K562 (cell line): ENCODE results near the gene C11orf91. TPM values are rescaled to one million over a fixed set of nuclear protein-coding genes. Genes with fewer than 3 reads are reported as not detected.

Source experiments
- ATAC-seq: fragments of 200-7000 bp; cut with Tn5 transposase; 3 replicates; pipeline ENCODE4 v1.9.1; 2020; ENCODE audit warnings: moderate library complexity
- BruUV-seq: library from RNA; stranded (reverse); fragments of 400-500 nt; replicated peaks from 2 replicates; lab custom pipeline; 2021; lab: Mats Ljungman, UMichigan
- CTCF ChIA-PET: fragments of 300-600 bp; formaldehyde crosslinking; extraction: SDS; loops from one replicate; lab custom pipeline; 2021; ENCODE audit warnings: low intra/inter-chr PET ratio; lab: Yijun Ruan, JAX
- POLR2A ChIA-PET: fragments of 300-600, 350-650 bp; sonication (Branson Sonifier 250); formaldehyde crosslinking; extraction: SDS; loops from one replicate; lab custom pipeline; 2021; ENCODE audit warnings: antibody characterized with exemption, inconsistent platforms; lab: Yijun Ruan, JAX
- DNase-seq, 4 experiments: peaks; one replicate each; pipeline versions ENCODE4 v3.0.0 to v3.0.0-alpha.2; 2011 to 2018; ENCODE audit warnings: low spot score in 3 of 4, mixed read lengths in 3 of 4; ENCODE audit errors: extremely low read depth in 1 of 4
- FAIRE-seq: peaks from 2 replicates; lab custom pipeline; 2011; peaks lifted over from hg19 to GRCh38; lab: Jason Lieb, UNC
- H2AFZ ChIP-seq: 2 replicates; pipeline ENCODE4 v1.6.0; 2011; ENCODE audit warnings: low read depth, low read length, control low read depth, inconsistent platforms
- H3K27ac ChIP-seq: fragments of 200-600 bp; 3 replicates; pipeline ENCODE4 v1.8.0; 2011; ENCODE audit warnings: low read depth, mild to moderate bottlenecking, control low read depth, inconsistent platforms, low read length, moderate library complexity, mixed read lengths; ENCODE audit errors: extremely low read depth
- H3K27me3 ChIP-seq, 2 experiments: fragments of 300-600 bp in 1 of 2; 2 replicates in 1 of 2; 3 replicates in 1 of 2; pipeline versions ENCODE4 v1.6.0 to v1.8.0; 2011; ENCODE audit warnings: inconsistent platforms in 2 of 2, low read length in 2 of 2, mild to moderate bottlenecking in 1 of 2, mixed read lengths in 1 of 2, moderate library complexity in 1 of 2; ENCODE audit not compliant: control insufficient read depth in 2 of 2, insufficient read depth in 2 of 2
- H3K36me3 ChIP-seq: fragments of 300-600 bp; 3 replicates; pipeline ENCODE4 v1.8.0; 2011; ENCODE audit warnings: mild to moderate bottlenecking, low read length, inconsistent platforms; ENCODE audit not compliant: control insufficient read depth, insufficient read depth
- H3K4me1 ChIP-seq, 2 experiments: fragments of 200-600 bp in 1 of 2; replicated peaks in 1 of 2; 2 replicates in 1 of 2; 3 replicates in 1 of 2; pipeline versions ENCODE4 v1.5.1 to v1.8.0; 2011; ENCODE audit warnings: inconsistent platforms in 2 of 2, low read length in 2 of 2, mild to moderate bottlenecking in 1 of 2, mixed read lengths in 1 of 2, moderate library complexity in 1 of 2; ENCODE audit not compliant: control insufficient read depth in 2 of 2, insufficient read depth in 2 of 2
- H3K4me2 ChIP-seq: 2 replicates; pipeline ENCODE4 v1.6.1; 2011; ENCODE audit warnings: low read length, control low read depth, inconsistent platforms, mixed read lengths; ENCODE audit not compliant: insufficient read depth
- H3K4me3 ChIP-seq: fragments of 200-600 bp; sonication (generic), shearing (Covaris generic); 2 replicates; pipeline ENCODE4 v1.5.1; 2016; ENCODE audit warnings: control low read depth, inconsistent platforms
- H3K79me2 ChIP-seq: fragments of 200-600 bp; 3 replicates; pipeline ENCODE4 v1.8.0; 2011; ENCODE audit warnings: low read length, inconsistent platforms; ENCODE audit not compliant: control insufficient read depth, insufficient read depth
- H3K9ac ChIP-seq, 2 experiments: 2 replicates each; pipeline versions ENCODE4 v1.6.0 to v1.6.1; 2011; ENCODE audit warnings: low read depth in 2 of 2, low read length in 2 of 2, control low read depth in 1 of 2, inconsistent platforms in 1 of 2, mild to moderate bottlenecking in 1 of 2, mixed read lengths in 1 of 2; ENCODE audit not compliant: insufficient read depth in 1 of 2
- H3K9me1 ChIP-seq: one replicate; pipeline ENCODE4 v1.6.0; 2011; ENCODE audit warnings: inconsistent platforms, mild to moderate bottlenecking, low read length, moderate library complexity; ENCODE audit not compliant: control insufficient read depth, insufficient read depth
- H3K9me3 ChIP-seq: replicated peaks from 2 replicates; pipeline ENCODE4 v1.5.1; 2011; ENCODE audit warnings: low read depth, low read length, inconsistent platforms; ENCODE audit not compliant: control insufficient read depth, insufficient read depth
- H4K20me1 ChIP-seq: replicated peaks from 2 replicates; pipeline ENCODE4 v1.6.1; 2011; ENCODE audit warnings: low read length, inconsistent platforms, mixed read lengths; ENCODE audit not compliant: control insufficient read depth, insufficient read depth
- ARID2 ChIP-seq: fragments of 450-650 bp; IDR thresholded peaks from 2 replicates; pipeline ENCODE4 v1.6.1; 2017; ENCODE audit warnings: antibody characterized with exemption, mild to moderate bottlenecking
- CTCF ChIP-seq, 3 experiments: IDR thresholded peaks in 2 of 3; conservative IDR thresholded peaks in 1 of 3; 2 replicates each; pipeline ENCODE4 v1.5.1; 2011 to 2012; ENCODE audit warnings: low read length in 3 of 3, mild to moderate bottlenecking in 3 of 3, control low read depth in 2 of 3, improper control_type of control experiment in 1 of 3, inconsistent platforms in 1 of 3, low read depth in 1 of 3, mixed read lengths in 1 of 3, moderate library complexity in 1 of 3; ENCODE audit not compliant: insufficient read depth in 2 of 3
- HNRNPLL ChIP-seq: fragments of 200-400 bp; formaldehyde crosslinking; IDR thresholded peaks from 2 replicates; pipeline ENCODE4 v1.6.1; 2017; ENCODE audit warnings: low read length, low read depth, mild to moderate bottlenecking; ENCODE audit not compliant: poor library complexity, severe bottlenecking
- PCBP1 ChIP-seq: fragments of 200-400 bp; formaldehyde crosslinking; IDR thresholded peaks from 2 replicates; pipeline ENCODE4 v1.6.1; 2018; ENCODE audit warnings: mild to moderate bottlenecking, low read depth, low read length; ENCODE audit not compliant: poor library complexity, severe bottlenecking
- RAD21 ChIP-seq, 2 experiments: fragments of 250-450 bp in 1 of 2; fragments of 450-650 bp in 1 of 2; sonication (Bioruptor Pico) in 1 of 2; formaldehyde crosslinking in 1 of 2; IDR thresholded peaks in 1 of 2; conservative IDR thresholded peaks in 1 of 2; 2 replicates each; pipeline versions ENCODE4 v1.4.0 to v1.8.0; 2020 to 2022; ENCODE audit warnings: mild to moderate bottlenecking in 2 of 2, moderate library complexity in 1 of 2
- REST ChIP-seq, 2 experiments: fragments of 450-650 bp; formaldehyde crosslinking in 1 of 2; IDR thresholded peaks; 2 replicates each; pipeline versions ENCODE4 v1.4.0 to v1.6.1; 2014 to 2020; ENCODE audit warnings: mild to moderate bottlenecking in 2 of 2, borderline replicate concordance in 1 of 2, low read depth in 1 of 2
- SMC3 ChIP-seq: conservative IDR thresholded peaks from 2 replicates; pipeline ENCODE4 v1.6.1; 2011; ENCODE audit warnings: low read depth, low read length, improper control_type of control experiment; ENCODE audit not compliant: insufficient read depth
- WGBS: fragments of 100-300 bp; shearing (Covaris generic); methylation state at CpG from one replicate; pipeline ENCODE4 v1.1.6; 2016; ENCODE audit warnings: low coverage, mixed read lengths; ENCODE audit not compliant: insufficient coverage; ENCODE audit errors: missing lambda C conversion rate; 5-methylcytosine and 5-hydroxymethylcytosine counted together
- in situ Hi-C: fragments of 300-500 bp; cut with MboI; formaldehyde crosslinking; loops from 4 replicates; pipeline ENCODE4 v1.15.0; 2018; ENCODE audit warnings: inconsistent platforms, mixed read lengths
- intact Hi-C: fragments of 100-400 bp; cut with micrococcal nuclease; formaldehyde crosslinking; loops from 2 replicates; pipeline ENCODE4 v1.14.2; 2022
- polyA plus RNA-seq, 8 experiments: library from polyadenylated mRNA; depleted of rRNA in 4 of 8; stranded (reverse) in 5 of 8; unstranded in 3 of 8; fragments of >200 nt; fragmentation: Nextera tagmentation in 2 of 8; fragmentation: Illumina TruSeq in 1 of 8; extraction: Ambion mirVana in 2 of 8; extraction: Trizol in 1 of 8; gene quantifications; 2 replicates each; pipeline versions ENCODE4 v1.2.1 to v1.2.3, GENCODE V29; 2011 to 2014; ENCODE audit warnings: inconsistent platforms in 1 of 8, missing spikeins in 1 of 8
- total RNA-seq, 7 experiments: library from RNA; depleted of rRNA in 6 of 7; stranded (reverse); fragments of >200 nt in 6 of 7; fragmentation: Illumina TruSeq in 2 of 7; extraction: Trizol in 2 of 7; gene quantifications; 2 replicates each; pipeline versions ENCODE4 v1.2.1 to v1.2.3, GENCODE V29; 2011 to 2021; ENCODE audit warnings: low replicate concordance in 1 of 7

C11orf91 gene
- total and polyA plus RNA-seq, 9 of the 15 experiments (the other 6 are each of a cell fraction or from before 2014, with no cell fraction given): not detected

GRCh38 chr11:33687733-33688479 lies 12.7 kb downstream of the C11orf91 start:
- no peak overlapping the region for H3K9ac ChIP-seq
- H3K4me1 ChIP-seq: peaks cover 5 to 10% of the 10 kb centered on the region in 2 experiments; a peak in 4 of 5 replicates
- H3K9me1 ChIP-seq: no peaks in the 10 kb centered on the region
- no peak overlapping the region for H3K4me3 ChIP-seq
- H3K9me3 ChIP-seq: no peaks in the 10 kb centered on the region
- ChIA-PET CTCF (interaction anchor here (0.8 to 1.7 kb wide), 6 partner anchors 324 to 1486 kb away, joined by 3 to 12 read pairs (median 5); no protein-coding TSS in a partner anchor), POLR2A (interaction anchor here (0.6 kb wide), 1 partner anchor 297 kb away, joined by 3 read pairs; no protein-coding TSS in a partner anchor)
- ATAC-seq: peak; percentile 80
- BruUV-seq: no TSS peak
- in situ Hi-C loops: loop anchor here (5.0 kb wide), 2 partner anchors 146 to 326 kb away; no protein-coding TSS in a partner anchor
- H4K20me1 ChIP-seq: no peaks in the 10 kb centered on the region
- peaks cover 3 to 18% of the 10 kb centered on the region in 2 experiments; a peak in 4 of 5 replicates for H3K27me3 ChIP-seq
- H3K27ac ChIP-seq: no peak overlapping the region
- no peaks in the 10 kb centered on the region for H3K36me3 ChIP-seq
- FAIRE-seq: peak; percentile 94
- intact Hi-C loops: loop anchor here (1.0 to 2.0 kb wide), 3 partner anchors 145 to 521 kb away; no protein-coding TSS in a partner anchor
- no peak overlapping the region for H2AFZ ChIP-seq
- 37% methylated on average over 2 of the region's 2 CpGs for WGBS
- H3K79me2 ChIP-seq: no peaks in the 10 kb centered on the region
- peak; percentile 40 to 72 (median 59) for DNase-seq
- no peak overlapping the region for H3K4me2 ChIP-seq
- TF ChIP-seq PCBP1 (no peak), RAD21 (CRISPR knock-in tag; conservative IDR thresholded peaks at IDR 0.05 in 1 of 2, IDR thresholded peaks at IDR 0.05 in 1 of 2) (peak; percentile 70 to 94), REST (IDR thresholded peaks at IDR 0.05; ENCODE audit: borderline replicate concordance) (peak; percentile 80), REST (CRISPR knock-in tag; IDR thresholded peaks at IDR 0.05; ENCODE audit: low read depth) (no peak), ARID2 (peak; percentile 69), SMC3 (peak; percentile 80), CTCF (IDR thresholded peaks at IDR 0.05 in 2 of 3, conservative IDR thresholded peaks at IDR 0.05 in 1 of 3; ENCODE audit: insufficient read depth in 2 of 3, low read depth in 1 of 3, low read length in 3 of 3) (peak; percentile 77 to 89 (median 79)), HNRNPLL (no peak)
